A172 (cell line): ENCODE measurements around the gene ALDH3A1. TPM values are rescaled to one million over a fixed set of nuclear protein-coding genes. Genes with fewer than 3 reads are reported as not detected.

Experiments used
- DNase-seq: peaks from one replicate; pipeline ENCODE4 v3.0.0-alpha.2; 2015; ENCODE audit warnings: low spot score
- total RNA-seq: library from RNA; depleted of rRNA; stranded (reverse); fragments of >200 nt; shearing (Covaris generic); gene quantifications from 2 replicates; pipeline ENCODE4 v1.2.3, GENCODE V29; 2014

The ALDH3A1 gene
- total RNA-seq, 1 experiment from 2014 or later = 0.16 TPM

- no peak for DNase-seq
These were observed 6.2 kb downstream of the ALDH3A1 start for GRCh38 chr17:19741832-19742457.

DNA sequence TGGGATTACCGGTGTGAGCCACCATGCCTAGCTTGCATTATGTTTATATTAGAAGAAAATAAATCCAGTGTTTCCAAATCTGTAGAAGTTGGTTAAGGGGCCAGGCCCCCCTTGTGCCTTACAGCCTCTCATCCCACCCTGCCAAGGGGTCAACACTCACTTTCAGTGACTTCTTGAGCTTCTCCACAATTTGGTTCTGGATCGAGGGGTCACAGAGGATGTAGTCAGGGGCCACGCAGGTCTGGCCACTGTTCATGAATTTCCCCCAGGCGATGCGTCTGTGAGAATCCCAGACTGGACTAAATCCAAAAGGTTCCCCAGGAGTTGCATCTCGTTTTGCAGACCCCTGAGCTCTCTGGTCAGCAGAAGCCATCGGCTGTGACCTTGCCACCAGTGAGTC is 7.2 kb downstream of the ALDH3A1 start:
- no peak for DNase-seq

DNA sequence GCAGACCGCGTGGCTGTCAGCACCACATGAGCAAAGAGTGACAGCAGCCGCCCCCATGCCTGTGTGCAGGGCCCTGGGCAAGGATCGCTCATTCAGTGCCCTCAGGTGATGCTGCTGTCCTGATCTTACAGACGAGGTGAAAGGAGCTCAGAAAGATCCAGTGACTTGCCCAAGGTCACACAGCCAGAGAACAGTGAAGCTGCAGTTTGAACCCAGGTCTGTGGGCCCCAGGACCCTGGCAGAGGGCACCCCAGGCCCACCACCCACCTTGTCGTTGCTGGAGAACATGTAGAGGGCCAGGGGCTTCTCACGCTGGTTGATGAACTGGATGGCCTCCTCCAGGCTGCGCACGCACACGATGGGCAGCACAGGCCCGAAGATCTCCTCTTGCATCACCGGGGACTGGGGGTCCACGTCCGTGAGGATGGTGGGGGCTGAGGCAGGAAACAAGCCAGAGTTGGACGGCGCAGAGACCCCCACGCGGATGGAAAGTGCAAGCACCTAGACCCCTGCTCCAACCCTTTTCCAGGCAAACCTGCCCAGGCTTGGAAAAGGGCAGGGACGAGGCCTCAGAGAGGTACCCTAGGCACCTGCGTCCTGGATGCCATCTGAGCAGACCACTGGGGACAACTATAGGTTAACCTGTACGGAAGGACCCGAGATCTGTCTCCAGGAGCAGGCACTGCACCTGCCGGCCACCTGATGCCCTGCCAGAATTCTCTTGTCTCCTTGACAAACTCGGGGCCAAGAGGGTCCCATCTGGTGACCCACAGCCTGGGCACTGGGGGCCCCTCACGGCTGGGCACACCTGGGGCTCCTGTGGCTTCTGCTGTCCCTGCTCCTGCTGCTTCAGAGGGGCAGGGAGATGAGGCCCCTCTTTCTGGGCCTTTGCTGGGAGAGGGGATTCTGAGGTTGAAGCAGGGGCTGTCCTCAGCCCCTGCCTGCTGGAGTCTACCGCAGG is 8.6 kb downstream of the ALDH3A1 start:
- no peak for DNase-seq

- no peak for DNase-seq
These were observed 9.3 kb downstream of the ALDH3A1 start for GRCh38 chr17:19738757-19739156.

DNA sequence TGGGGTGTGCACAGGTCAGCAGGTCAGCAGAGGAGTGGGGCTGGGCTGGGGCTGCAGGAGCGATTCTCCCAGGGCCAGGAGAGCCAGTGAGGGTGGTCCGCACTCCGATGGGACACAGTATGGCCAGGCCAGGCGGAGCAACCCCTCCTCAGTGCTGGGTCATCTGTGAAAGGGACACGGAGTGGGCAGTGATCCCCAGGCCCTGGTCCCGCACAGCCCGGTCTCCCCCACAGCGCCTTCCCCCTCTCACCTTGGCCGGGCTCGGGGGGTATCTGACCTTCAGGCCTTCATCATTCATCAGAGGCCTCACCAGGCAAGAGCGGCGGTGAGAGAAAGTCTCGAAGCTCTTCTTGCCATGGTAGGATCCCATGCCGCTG is 10.0 kb downstream of the ALDH3A1 start:
- DNase-seq = no peak

DNA sequence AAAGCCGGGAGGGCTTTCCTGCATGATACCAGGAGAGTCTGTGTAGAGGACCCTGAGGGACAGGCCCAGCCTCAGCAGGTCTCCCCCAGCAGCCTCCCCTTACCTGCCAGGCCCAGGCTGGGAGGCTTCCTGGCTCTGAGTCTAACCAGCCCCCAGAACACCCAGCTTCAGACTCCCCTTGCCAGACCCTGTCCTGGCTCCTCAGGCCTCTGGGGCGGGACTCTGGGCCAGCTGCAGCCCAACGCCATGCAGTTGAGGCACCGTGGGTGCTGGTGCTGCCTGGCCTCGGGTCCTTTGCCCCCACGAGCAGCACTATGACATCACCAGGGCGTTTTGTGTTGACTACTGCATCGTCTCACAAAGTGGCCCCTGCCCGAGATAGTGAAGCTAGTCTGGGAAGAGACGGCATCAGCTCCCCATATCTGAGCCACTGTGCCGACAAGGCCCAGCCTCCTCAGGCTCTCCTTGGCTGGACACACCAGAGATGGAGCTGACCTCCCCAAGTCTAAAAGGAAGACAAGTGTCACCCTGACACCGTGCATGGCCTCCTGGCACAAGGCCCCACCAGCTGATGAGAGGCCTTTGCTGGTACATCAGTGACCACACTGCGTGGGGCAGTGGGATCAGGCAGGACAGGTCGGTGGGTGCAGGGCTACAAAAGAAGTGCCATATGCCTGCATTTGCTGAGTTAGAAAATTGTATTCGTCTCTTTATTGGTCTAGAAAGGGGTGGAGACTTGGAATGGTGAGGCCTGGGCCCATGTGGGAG is 10.6 kb downstream of the ALDH3A1 start:
- DNase-seq = no peak

DNA sequence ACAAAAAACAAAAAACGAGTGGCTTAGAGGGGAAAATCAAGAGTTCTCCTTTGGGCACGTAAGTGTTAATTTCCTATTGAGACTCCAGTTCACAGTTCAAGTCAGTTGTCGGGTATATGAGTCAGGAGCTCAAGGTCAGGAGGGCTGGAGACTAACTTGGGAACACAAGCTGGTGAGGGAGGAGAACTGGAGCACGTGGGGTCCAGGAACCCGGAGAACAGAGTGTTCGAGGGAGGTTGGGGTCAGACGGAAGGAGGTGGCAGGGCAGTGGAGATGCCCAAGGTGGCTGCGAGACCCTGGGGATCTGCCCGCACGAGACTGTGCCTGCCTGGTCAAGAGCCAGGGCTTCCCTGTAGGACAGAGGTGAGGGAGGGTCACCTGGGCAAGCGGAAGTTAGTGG is 12.0 kb downstream of the ALDH3A1 start:
- DNase-seq = no peak

- DNase-seq = no peak
These were observed 14.1 kb downstream of the ALDH3A1 start for GRCh38 chr17:19733953-19734526.

- no peak for DNase-seq
These were observed 16.5 kb downstream of the ALDH3A1 start for GRCh38 chr17:19731626-19732025.

DNA sequence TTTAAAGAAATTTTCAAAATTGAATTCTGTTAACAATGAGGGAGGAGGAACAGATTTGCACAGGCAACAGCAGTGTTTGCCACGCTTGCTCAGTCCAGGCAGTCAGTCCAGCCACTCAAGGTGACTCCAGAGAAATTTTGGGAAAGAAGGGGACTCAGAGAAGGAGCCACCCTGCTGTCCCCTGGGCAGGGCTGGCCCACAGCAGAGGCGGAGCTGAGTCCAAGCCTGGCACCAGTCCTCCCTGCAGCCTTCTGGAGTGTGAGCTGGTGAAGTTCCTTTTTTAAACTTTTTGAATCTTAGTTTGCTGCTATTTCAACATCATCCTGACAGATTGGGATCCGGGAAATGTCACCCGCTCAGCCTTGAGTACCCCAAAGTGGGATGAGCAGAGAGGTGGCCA is 17.3 kb downstream of the ALDH3A1 start:
- no peak for DNase-seq

- DNase-seq = no peak
These were observed 18.2 kb downstream of the ALDH3A1 start for GRCh38 chr17:19729900-19730299.

- no peak for DNase-seq
These were observed 20.0 kb downstream of the ALDH3A1 start for GRCh38 chr17:19728084-19728495.

- no peak for DNase-seq
These were observed 20.5 kb downstream of the ALDH3A1 start for GRCh38 chr17:19727501-19728078.

DNA sequence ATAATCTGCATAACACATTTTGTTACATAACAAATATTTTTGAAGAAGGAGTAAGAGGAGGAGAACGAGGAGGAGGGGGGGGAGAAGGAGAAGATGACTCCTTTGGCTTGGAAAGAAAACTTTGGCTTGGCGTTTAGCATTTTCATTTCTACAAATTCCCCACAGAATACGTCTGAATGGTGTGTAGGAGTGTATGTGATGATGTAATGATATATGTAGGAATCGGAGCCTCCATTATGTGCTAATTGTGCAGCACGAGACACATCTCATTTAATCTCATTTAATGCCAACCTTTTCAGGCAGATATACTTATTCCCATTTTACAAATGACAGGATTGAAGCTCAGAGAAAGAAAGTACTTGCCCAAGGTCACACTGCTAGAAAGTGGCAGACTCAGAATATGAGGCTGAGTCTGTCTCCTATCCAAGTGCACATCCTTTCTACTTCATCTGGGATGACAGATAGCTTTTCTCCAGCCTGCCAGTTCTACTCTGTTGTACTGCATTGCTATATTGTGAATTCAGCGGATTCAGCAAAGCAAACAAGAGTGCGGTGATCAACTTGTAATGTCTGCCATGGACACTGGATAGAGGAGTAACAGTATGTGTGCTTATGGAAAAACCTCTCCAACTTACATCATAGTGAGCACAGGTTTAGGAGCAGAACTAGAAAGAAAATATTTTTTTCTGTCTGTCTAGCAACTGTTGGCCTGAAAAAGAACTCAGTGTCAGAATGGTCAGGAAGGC is 21.3 kb downstream of the ALDH3A1 start:
- DNase-seq = no peak

DNA sequence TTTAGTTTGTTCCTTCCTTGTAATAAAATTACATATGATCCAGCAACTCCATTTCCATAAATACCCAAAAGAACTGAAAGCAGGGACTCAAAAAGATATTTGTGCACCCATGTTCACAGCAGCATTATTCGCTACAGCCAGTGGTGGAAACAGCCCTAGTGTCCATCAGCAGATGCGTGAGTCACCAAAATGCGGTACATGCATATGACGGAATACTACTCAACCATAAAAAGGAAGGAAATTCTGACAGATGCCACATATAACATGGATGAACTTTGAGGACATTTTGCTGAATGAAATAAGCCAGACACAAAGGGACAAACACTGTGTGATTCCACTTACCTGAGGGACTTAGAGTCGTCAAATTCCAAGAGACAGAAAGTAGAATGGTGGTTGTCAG is 22.6 kb downstream of the ALDH3A1 start:
- no peak for DNase-seq

DNA sequence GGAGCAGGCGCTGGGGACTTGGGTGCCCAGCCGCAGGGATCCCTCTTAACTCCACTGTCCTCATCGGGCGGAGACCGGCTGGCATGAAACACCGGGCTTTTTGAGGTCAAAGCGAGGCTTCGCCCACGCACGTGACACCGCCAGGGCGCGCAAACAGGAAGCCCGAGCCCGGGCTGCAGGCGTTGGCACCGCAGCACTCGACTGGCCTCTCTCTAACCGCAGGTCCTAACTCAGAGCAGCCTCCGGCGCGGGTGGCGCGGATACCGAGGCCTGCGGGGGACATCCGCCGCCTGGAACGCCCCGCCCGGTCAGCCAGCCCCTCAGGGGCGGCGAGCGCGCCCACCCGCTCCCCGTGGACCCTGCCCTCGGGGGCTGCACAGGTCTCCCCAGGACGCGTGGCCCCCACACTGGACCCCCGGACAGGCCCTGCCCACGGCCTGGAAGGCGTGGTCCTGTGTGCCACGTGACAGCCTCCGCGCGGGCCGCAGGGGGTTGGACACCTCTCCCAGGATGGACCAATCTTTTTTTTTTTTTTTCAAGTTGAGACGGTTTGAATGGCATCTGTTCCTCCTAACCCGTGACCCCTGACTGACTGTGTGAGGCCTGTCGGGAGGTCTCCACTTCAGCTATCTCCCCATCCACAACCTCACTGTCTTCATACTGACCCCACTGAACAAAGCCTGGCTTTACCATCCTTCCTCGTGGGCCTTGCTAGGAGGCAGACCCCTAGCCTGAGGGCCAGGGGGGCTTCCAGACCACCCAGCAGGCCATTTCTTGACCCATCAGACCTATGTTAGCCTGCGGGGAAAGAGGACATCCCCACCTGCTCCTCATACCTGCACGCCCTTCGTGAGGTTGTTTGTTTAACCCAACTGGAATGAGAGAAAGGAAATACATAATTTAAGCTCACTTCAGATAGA is 23.3 kb downstream of the ALDH3A1 start:
- no peak for DNase-seq

DNA sequence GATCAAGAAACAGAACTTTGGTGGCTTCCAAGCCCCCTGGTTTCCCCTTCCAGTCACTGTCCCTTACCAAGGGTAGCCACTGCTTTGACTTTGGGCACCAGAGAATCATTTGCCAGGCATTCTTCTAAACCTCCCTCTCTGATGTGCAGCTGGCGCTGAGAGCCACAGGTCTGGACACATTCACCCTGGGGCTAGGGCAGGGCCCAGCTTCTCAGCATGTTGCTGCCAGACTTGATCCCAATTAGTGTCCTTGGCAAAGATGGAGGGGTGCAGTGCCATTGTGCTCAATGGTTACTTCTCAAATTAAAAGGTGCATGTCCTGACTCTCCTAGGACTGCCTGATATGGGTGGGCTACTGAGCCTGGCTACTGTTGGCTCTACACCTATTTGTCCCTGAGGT is 24.1 kb downstream of the ALDH3A1 start:
- DNase-seq = no peak

DNA sequence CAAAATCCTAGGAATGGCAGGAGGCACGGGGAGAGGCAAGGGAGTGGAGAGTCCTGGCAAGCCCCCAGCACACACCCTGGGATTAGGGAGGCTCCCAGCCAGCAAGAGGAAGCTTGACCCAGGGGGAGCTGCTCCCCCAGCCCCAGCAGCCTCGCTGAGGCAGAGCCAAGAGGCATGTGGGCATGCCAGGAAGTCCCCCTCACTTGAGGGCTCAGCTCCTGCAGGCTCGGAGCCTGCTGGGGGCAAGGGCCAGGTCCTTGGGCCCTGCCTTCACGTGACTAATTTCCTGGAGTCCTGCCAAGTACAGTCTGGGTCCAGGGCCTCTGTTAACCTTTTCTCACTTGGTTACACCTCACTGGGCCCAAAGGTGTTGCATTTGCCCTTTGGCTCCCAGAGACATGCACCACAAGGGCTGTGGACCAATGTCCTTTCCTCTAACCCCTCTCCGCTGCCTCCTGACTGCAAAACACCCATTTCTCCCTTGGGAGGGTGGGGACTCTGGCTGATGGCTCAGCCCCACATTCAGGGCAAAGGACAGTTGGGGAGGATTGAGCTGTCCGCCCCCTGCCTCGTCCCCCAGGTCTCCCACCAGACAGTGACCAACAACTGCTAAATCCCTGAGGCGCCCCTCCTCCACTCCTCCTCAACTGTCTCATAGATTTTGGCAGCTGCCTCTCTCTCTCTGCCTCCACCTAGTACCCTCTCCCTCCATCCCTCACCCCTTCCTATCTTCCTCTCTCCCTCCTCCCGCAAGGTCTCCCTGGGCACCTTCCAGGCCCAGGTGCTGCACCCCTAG is 27.3 kb downstream of the ALDH3A1 start:
- DNase-seq = no peak

- no peak for DNase-seq
These were observed 28.0 kb downstream of the ALDH3A1 start for GRCh38 chr17:19720210-19720475.
